Fibroblast of upper back skin (primary cell): ENCODE results near the gene COL6A1.
A peak's percentile ranks its signal among the peaks of the same experiment; 100 is the strongest.
"Not testable (repeated sequence)": the region's sequence is repeated elsewhere in the genome, so short reads cannot be mapped to it uniquely, and the experiment has no call there.

Experiments
- DNase-seq: peaks from one replicate; pipeline ENCODE4 v3.0.0-alpha.2; 2013

Gene COL6A1

DNA sequence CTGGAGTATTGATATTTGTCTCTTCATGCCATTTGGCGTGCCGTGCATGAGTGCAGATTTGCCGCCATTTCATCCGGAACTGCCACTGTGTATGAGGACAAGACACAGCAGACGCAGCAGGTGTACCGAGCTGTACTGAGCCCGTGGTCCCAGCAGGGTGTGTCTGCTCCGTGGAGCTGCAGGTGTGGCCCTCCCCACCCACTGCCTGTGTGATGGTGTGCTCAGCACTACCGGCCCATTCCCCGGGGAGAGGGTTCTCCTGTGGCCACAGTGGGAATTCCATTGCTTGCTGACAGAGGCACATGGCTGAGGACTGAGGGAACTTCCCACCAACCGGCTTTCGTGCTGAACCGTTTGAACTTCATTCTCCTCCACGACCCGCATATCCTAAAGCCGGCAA lies 34.3 kb upstream of the COL6A1 start:
- no peak for DNase-seq

DNA sequence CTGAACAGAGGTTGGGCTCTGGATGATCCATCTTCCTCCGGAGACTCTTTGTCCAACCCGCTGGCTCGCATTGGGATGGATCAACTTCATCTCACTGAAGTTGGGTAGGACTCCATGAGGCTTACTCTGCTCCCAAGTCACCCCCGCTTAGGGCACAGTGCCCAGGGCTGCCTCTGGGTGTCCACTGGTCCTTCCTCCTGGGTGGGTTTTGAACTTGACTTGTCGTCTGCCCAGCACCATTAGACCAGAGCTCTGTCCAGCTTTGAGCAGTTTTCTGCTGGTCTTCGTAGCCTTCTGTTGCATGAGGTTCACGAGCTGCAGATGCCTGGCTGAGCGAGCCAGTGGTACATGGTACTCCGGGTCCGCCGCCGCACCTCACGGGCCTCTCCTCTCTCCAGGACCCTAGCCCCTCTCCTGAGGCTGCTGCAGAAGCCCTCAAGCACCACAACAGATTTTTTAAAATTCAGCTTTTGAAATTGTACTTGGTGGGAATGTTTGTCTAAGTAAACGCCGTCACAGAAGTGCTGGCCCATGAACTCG lies 33.8 kb upstream of the COL6A1 start:
- DNase-seq = no peak

DNA sequence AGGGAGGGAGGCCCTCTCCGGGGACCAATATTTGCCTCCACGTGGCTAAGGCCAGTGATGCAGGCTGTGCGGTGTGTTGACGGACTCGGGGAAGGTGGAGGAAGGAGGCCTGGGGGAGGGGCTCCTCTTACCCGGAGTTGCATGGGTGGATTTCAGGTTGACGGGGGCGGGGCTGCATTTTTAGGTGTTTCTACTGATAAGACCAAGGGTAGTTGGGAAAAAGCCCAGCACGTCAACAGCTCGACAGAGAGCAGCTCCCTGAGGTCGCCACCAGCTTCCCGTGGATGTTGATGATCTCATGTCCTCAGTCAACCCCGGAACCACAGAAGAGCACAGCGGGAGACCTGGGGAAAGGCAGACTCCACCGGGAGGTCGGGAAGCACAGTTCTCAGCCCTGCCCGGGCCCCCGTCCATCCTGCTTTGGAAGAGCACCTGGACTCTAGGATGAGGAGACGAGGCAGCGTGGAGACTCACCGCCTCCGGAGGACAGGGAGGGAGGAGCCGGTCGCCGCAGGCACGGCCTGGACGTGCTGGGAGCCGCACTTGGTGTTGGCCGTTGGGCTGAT lies 32.9 kb upstream of the COL6A1 start:
- DNase-seq = no peak

GRCh38 chr21:45949928-45950739 lies 31.4 kb upstream of the COL6A1 start:
- DNase-seq = no peak

DNA sequence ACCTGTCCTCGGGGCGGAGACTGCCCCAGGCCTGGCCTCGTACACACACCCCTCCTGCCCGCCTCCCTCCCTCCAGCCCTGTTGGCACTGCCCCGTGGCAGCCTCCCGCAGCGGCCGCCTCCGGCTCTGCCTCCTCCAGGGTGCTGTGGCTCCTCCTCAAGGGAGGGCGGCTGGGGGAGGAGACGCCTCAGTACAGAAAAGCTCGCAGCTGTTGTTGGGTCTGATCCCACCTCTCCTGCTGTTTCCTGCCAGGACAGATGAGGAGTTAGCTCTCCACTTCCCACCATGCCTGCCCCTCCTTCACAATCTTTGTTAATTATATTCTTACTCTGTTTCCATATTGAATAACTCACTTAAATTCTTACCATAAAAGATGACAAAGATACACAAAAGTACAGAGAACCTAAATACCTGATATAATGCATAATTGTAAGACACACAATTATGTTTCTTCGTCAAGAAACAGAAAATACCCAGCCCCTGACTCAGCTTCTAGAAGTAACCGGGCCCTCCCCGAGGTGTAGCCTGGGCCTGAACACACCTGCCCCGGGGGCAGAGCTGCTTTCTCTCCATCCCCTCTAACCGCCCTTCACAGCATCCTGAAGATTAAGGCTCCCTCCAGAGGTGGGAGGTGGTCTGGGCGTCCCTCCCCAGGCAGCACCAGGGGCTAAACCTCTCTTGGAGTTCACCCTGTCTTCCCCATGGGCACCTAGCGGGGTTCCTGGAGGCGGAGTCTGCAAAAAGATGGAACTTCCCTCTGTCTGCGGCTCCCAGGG lies 30.6 kb upstream of the COL6A1 start:
- peak; percentile 48 for DNase-seq

- no peak for DNase-seq
Measured at GRCh38 chr21:45951676-45952075, 29.9 kb upstream of the COL6A1 start.

DNA sequence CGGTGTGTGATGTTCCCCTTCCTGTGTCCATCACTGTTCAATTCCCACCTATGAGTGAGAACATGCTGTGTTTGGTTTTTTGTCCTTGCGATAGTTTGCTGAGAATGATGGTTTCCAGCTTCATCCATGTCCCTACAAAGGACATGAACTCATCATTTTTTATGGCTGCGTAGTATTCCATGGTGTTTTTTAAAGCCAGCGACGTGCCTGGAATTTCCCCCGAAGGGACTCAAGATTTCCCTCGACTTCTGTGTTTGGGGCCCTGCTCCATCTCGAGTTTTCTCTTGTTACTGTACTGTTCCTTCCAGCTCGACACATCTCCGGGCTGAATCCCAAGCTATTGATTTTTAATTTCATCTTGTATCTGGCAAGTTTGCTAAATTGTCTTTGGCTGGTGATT lies 29.0 kb upstream of the COL6A1 start:
- DNase-seq = not testable (repeated sequence)

GRCh38 chr21:45952974-45953373 lies 28.6 kb upstream of the COL6A1 start:
- no peak for DNase-seq

GRCh38 chr21:45954261-45954660 lies 27.3 kb upstream of the COL6A1 start:
- DNase-seq = peak; percentile 26

- DNase-seq = no peak
Measured at GRCh38 chr21:45954921-45955320, 26.6 kb upstream of the COL6A1 start.

- DNase-seq = no peak
Measured at GRCh38 chr21:45957551-45957950, 24.0 kb upstream of the COL6A1 start.

GRCh38 chr21:45957981-45958600 lies 23.5 kb upstream of the COL6A1 start:
- DNase-seq = peak; percentile 52

DNA sequence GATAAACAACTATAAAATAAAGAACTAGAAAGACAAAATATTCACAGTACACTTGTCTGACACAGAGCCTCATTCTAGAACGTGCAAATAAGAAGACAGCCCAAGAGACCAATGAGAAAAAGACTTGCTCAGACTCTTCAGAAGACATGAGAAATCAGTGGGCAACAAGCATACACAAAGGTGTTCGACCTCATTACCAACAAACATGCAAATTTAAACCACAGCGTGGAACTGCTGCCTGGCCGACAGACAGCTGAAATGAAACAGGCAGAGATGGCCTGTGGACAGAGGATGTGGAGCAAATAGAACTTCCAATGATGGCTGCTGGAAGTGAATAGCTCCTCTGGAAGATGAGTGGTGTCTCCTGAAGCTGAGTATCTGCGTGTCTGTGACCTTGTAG lies 22.4 kb upstream of the COL6A1 start:
- no peak for DNase-seq

DNA sequence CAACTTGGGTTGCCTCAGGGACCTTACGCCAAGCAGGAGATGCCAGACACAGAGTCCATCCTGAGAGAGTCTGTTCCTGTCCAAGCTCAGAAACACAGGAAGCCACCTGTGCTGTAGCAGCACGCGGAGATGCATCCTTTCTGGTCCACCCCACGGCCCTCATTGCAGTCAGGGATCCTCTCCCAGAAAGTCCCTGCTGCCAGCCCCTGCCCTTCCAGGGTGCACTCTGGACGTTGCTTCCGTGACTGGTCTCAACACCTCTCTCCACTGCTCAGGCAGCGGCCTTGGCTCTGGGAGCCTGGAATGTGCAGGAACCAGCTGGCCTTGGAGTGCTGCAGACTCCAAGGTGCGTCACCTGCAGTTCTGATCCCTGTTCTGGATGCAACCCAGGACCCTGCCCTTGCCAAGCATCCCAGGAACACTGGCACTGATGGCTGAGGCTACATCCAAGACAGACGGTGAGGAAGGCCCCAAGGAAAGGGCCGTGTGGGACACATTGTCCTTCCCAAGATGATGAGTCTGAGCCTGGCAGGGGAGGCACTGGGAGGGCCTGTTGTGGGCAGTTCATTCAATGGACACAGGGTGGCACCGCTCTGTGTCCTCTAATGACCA lies 21.7 kb upstream of the COL6A1 start:
- no peak for DNase-seq

DNA sequence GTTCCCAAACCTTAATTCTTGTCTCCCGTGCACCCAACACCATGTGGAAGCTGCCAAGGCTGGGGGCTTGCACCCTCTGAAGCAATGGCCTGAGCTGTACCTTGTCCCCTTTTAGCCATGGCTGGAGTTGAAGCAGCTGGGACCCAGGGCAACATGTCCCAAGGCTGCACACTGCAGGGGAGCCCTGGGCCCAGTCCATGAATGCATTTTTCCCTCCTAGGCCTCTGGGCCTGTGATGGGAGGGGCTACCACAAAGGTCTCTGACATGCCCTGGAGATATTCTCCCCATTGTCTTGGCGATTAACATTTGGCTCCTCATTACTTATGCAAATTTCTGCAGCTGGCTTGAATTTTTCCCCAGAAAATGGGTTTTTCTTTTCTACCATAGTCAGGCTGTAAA lies 20.2 kb upstream of the COL6A1 start:
- not testable (repeated sequence) for DNase-seq

GRCh38 chr21:45962531-45963231 lies 18.9 kb upstream of the COL6A1 start:
- no peak for DNase-seq

GRCh38 chr21:45963232-45963570 lies 18.4 kb upstream of the COL6A1 start:
- peak; percentile 31 for DNase-seq

DNA sequence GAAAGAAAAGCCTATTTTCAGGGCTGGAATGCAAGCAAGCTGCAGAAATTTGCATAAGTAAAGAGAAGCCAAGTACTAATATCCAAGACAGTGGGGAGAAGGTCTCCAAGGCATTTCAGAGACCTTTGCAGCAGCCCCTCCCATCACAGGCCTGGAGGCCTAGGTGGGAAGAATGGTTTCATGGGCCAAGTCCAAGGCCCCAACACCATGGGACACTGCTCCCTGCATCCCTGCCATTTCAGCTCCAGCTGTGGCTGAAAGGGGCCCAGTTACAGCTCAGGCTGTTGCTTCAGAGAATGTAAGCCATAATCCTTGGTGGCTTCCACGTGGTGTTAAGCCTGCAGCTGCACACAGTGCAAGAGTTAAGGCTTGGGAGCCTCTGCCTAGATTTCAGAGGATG lies 16.9 kb upstream of the COL6A1 start:
- DNase-seq = no peak

DNA sequence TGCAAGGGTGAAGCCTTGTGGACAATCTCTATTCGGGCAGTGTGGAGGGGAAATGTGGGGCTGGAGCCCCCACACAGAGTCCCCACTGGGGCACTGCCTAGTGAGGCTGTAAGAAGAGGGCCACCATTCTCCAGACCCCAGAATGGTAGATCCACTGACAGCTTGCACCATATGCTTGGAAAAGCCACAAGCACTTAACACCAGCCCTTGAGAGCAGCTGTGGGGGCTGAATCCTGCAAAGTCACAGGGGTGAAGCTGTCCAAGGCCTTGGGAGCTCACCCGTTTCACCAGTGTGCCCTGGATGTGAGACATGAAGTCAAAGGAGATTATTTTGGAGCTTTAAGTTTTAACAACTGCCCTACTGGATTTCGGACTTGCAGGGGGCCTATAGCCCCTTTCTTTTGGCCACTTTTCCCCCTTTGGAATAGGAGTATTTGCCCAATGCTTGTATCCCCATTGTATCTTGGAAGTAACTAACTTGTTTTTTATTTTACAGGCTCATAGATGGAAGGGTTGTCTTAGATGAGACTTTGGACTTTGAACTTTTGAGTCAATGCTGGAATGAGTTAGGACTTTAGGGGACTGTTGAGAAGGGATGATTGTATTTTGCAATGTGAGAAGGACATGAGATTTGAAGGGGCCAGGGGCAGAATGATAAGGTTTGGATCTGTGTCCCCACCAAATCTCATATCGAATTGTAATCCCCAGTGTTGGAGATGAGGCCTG lies 16.3 kb upstream of the COL6A1 start:
- no peak for DNase-seq

DNA sequence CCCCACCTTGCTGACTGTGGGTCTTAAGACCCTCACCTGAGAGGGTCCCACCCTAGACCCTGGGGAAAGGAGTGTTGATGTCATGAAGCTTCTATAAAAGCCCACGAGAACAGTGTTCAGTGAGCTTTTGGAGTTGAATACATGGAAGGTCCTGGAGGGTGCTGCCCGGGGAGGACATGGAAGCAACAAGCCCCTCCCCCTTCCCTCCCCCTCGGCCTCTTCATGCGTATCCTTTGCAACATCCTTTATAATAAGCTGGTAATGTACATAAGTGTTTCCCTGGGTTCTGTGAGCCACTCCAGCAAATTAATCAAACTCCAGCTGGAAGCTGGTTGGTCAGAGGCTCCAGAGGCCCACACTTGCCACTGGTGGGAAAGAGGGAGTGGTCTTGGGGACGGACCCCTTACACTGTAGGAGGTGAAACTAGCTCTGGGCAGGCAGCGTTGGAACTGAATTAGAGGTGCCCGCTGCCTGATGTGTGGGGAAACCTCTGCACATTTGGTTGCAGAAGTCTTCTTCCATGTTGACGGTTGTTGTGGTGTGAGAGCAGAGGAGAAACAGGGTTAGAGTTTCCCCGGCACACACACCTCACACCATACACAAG lies 14.7 kb upstream of the COL6A1 start:
- no peak for DNase-seq
